ENCODE data around the gene RCOR2. TPM values are rescaled to one million over a fixed set of nuclear protein-coding genes. Genes with fewer than 3 reads are reported as not detected.

RCOR2 gene
- total RNA-seq, 1 donor = 1.7 TPM

GRCh38 chr11:63951779-63952536 is 35.0 kb upstream of the RCOR2 start:
- H3K4me3 ChIP-seq (ENCODE audit: low read depth, low read length) = no peak overlapping the region
- no peak for TF ChIP-seq CTCF (IDR thresholded peaks at IDR 0.05; ENCODE audit: insufficient read depth, low read depth, low read length)
- DNase-seq (ENCODE audit: low read depth) = no peak

GRCh38 chr11:63945477-63946163 is 28.7 kb upstream of the RCOR2 start:
- TF ChIP-seq CTCF (IDR thresholded peaks at IDR 0.05; ENCODE audit: insufficient read depth, low read depth, low read length) = peak; percentile 68
- no peak overlapping the region for H3K4me3 ChIP-seq (ENCODE audit: low read depth, low read length)
- peak; percentile 77 for DNase-seq (ENCODE audit: low read depth)

DNA sequence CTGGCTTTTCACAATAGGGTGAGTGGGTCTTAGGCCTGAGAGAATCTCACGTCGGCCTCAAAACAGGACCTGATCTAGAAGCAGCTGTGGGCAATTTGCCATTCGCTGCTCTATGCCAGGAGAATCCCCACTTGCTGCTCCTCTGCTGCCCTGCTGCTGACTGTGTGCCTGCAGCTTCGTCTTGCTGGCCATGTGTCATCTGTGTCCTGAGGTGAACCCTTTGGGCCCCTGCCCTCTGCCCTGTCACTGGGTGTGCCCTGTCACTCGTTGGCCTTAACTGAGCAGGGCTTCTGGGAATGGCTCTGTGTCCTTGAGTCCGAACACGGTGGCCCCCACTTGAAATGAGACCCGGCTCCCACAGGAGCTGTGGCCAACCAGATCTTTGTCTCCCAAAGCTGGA is 28.0 kb upstream of the RCOR2 start:
- no peak for DNase-seq (ENCODE audit: low read depth)
- TF ChIP-seq CTCF (IDR thresholded peaks at IDR 0.05; ENCODE audit: insufficient read depth, low read depth, low read length) = no peak
- no peak overlapping the region for H3K4me3 ChIP-seq (ENCODE audit: low read depth, low read length)

DNA sequence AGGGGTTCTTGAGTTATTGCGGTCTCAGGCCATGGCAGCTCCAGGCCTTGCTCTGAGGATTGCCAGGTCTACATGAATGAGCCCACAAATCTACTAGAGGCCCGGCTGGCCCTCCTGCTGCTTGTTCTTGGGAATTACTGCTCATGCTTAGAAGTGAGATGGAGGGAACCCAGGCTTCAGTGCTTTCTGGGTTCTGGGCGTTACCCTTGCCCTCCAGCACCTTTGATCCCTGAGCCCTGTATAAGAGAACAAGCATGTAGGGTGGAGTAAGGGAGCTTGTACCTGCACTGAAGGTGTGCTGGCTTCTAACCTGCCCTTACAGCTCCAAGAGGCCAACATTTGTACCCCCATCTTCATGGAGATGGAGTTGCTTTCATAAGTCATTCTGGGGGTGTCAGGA is 25.8 kb upstream of the RCOR2 start:
- no peak for DNase-seq (ENCODE audit: low read depth)
- H3K4me3 ChIP-seq (ENCODE audit: low read depth, low read length) = no peak overlapping the region
- TF ChIP-seq CTCF (IDR thresholded peaks at IDR 0.05; ENCODE audit: insufficient read depth, low read depth, low read length) = no peak

GRCh38 chr11:63941901-63942300 is 24.9 kb upstream of the RCOR2 start:
- H3K4me3 ChIP-seq (ENCODE audit: low read depth, low read length) = no peak overlapping the region
- no peak for DNase-seq (ENCODE audit: low read depth)
- TF ChIP-seq CTCF (IDR thresholded peaks at IDR 0.05; ENCODE audit: insufficient read depth, low read depth, low read length) = no peak

DNA sequence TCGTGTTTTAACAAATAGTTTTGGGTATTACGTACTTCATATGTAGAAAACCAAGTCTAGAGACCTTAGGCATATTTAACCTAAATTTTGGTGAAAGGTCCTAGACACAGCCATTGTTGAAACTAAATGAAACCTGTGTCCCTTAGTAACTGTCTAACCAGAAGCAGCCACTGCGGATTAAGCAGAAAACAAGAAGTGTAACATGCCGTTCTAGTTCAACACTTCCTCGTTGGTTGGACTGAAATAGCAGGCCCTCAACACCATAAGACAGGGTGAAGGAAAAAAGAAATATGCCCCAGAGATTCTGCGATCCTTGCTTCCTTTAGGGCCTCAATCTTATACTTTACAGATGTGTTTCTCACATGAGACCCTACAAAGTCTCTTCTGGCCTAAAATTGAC is 23.8 kb upstream of the RCOR2 start:
- no peak for DNase-seq (ENCODE audit: low read depth)
- H3K4me3 ChIP-seq (ENCODE audit: low read depth, low read length) = no peak overlapping the region
- TF ChIP-seq CTCF (IDR thresholded peaks at IDR 0.05; ENCODE audit: insufficient read depth, low read depth, low read length) = no peak
